K562 (cell line): ENCODE data around the gene FKBP8. TPM values are rescaled to one million over a fixed set of nuclear protein-coding genes. Genes with fewer than 3 reads are reported as not detected.
A peak's percentile ranks its signal among the peaks of the same experiment; 100 is the strongest.

Experiments
- ATF6 ChIP-seq: sonication (generic); formaldehyde crosslinking; IDR thresholded peaks from 2 replicates; pipeline ENCODE4 v1.4.0; 2020; ENCODE audit warnings: mild to moderate bottlenecking, missing genetic modification reagents
- BRF1 ChIP-seq: IDR thresholded peaks from 3 replicates; pipeline ENCODE4 v1.6.1; 2011; ENCODE audit warnings: borderline replicate concordance, mild to moderate bottlenecking; ENCODE audit not compliant: insufficient read length; ENCODE audit errors: extremely low read depth
- CBX3 ChIP-seq, 2 experiments: IDR thresholded peaks; 1 replicate in 1 of 2; 2 replicates in 1 of 2; pipeline ENCODE4 v1.6.1; 2012; ENCODE audit warnings: inconsistent platforms in 2 of 2, low read length in 2 of 2, borderline replicate concordance in 1 of 2, control low read depth in 1 of 2
- COPS2 ChIP-seq: fragments of 450-650 bp; conservative IDR thresholded peaks from 2 replicates; pipeline ENCODE4 v1.6.1; 2016; ENCODE audit warnings: mild to moderate bottlenecking, moderate library complexity
- ELF1 ChIP-seq: fragments of 200-800 bp; sonication (Bioruptor generic); IDR thresholded peaks from 2 replicates; pipeline ENCODE4 v1.6.1; 2016; ENCODE audit warnings: missing genetic modification characterization, missing compliant biosample characterization
- FOXP4 ChIP-seq: sonication (generic); formaldehyde crosslinking; IDR thresholded peaks from 2 replicates; pipeline ENCODE4 v1.8.0; 2022; ENCODE audit warnings: mild to moderate bottlenecking, missing genetic modification reagents, borderline replicate concordance
- GATA2 ChIP-seq: sonication (generic); formaldehyde crosslinking; IDR thresholded peaks from 2 replicates; pipeline ENCODE4 v1.4.0; 2020; ENCODE audit warnings: mild to moderate bottlenecking, missing genetic modification reagents
- GATAD2B ChIP-seq: fragments of 450-650 bp; IDR thresholded peaks from 2 replicates; pipeline ENCODE4 v1.6.1; 2017; ENCODE audit warnings: mild to moderate bottlenecking, borderline replicate concordance
- HNRNPUL1 ChIP-seq: fragments of 200-400 bp; formaldehyde crosslinking; IDR thresholded peaks from 2 replicates; pipeline ENCODE4 v1.6.1; 2017; ENCODE audit warnings: low read length
- JUNB ChIP-seq: fragments of 450-650 bp; formaldehyde crosslinking; conservative IDR thresholded peaks from 2 replicates; pipeline ENCODE4 v1.4.0; 2020; ENCODE audit warnings: mild to moderate bottlenecking
- MCM7 ChIP-seq, 2 experiments: fragments of 450-650 bp; IDR thresholded peaks; 2 replicates each; pipeline ENCODE4 v1.6.1; 2016 to 2018
- NCOA6 ChIP-seq: fragments of 450-650 bp; IDR thresholded peaks from 2 replicates; pipeline ENCODE4 v1.6.1; 2017; ENCODE audit warnings: mild to moderate bottlenecking
- NEUROD1 ChIP-seq: fragments of 150-350 bp; IDR thresholded peaks from 2 replicates; pipeline ENCODE4 v1.6.1; 2014; ENCODE audit warnings: borderline replicate concordance, low read length, low read depth; ENCODE audit not compliant: partially characterized antibody
- PURB ChIP-seq: sonication (generic); formaldehyde crosslinking; IDR thresholded peaks from 2 replicates; pipeline ENCODE4 v1.9.0; 2021; ENCODE audit warnings: low read depth, mild to moderate bottlenecking, missing genetic modification reagents
- SIRT6 ChIP-seq: IDR thresholded peaks from one replicate; pipeline ENCODE4 v1.6.1; 2012; ENCODE audit warnings: low read depth, mild to moderate bottlenecking, control low read depth, inconsistent platforms, low read length, moderate library complexity
- TGIF2 ChIP-seq: sonication (generic); formaldehyde crosslinking; IDR thresholded peaks from 2 replicates; pipeline ENCODE4 v1.8.1; 2022; ENCODE audit warnings: mild to moderate bottlenecking, missing genetic modification reagents, moderate library complexity
- U2AF2 ChIP-seq: fragments of 200-400 bp; formaldehyde crosslinking; optimal IDR thresholded peaks from 2 replicates; pipeline ENCODE3; 2017; ENCODE audit warnings: low read depth, mild to moderate bottlenecking, low read length
- ZKSCAN1 ChIP-seq: fragments of 150-350 bp; IDR thresholded peaks from 2 replicates; pipeline ENCODE4 v1.6.1; 2016; ENCODE audit warnings: low read depth, low read length
- ZNF133 ChIP-seq: fragments of 250-450 bp; sonication (Bioruptor Pico); IDR thresholded peaks from 2 replicates; pipeline ENCODE4 v1.4.0; 2020; ENCODE audit warnings: mild to moderate bottlenecking
- ZNF212 ChIP-seq: fragments of 450-650 bp; formaldehyde crosslinking; IDR thresholded peaks from 2 replicates; pipeline ENCODE4 v1.4.0; 2020; ENCODE audit warnings: mild to moderate bottlenecking
- ZNF277 ChIP-seq: fragments of 250-450 bp; sonication (Bioruptor Pico); IDR thresholded peaks from 2 replicates; pipeline ENCODE4 v1.8.0; 2022; ENCODE audit warnings: inconsistent platforms, mild to moderate bottlenecking, moderate library complexity, borderline replicate concordance
- ZNF280B ChIP-seq: fragments of 250-450 bp; sonication (Bioruptor Pico); IDR thresholded peaks from 2 replicates; pipeline ENCODE4 v1.5.1; 2021; ENCODE audit warnings: mild to moderate bottlenecking
- ZSCAN32 ChIP-seq: fragments of 450-650 bp; formaldehyde crosslinking; IDR thresholded peaks from 2 replicates; pipeline ENCODE4 v1.4.0; 2020; ENCODE audit warnings: mild to moderate bottlenecking, moderate library complexity
- polyA plus RNA-seq, 8 experiments: library from polyadenylated mRNA; depleted of rRNA in 4 of 8; stranded (reverse) in 5 of 8; unstranded in 3 of 8; fragments of >200 nt; fragmentation: Nextera tagmentation in 2 of 8; fragmentation: Illumina TruSeq in 1 of 8; extraction: Ambion mirVana in 2 of 8; extraction: Trizol in 1 of 8; gene quantifications; 2 replicates each; pipeline versions ENCODE4 v1.2.1 to v1.2.3, GENCODE V29; 2011 to 2014; ENCODE audit warnings: inconsistent platforms in 1 of 8, missing spikeins in 1 of 8
- total RNA-seq, 7 experiments: library from RNA; depleted of rRNA in 6 of 7; stranded (reverse); fragments of >200 nt in 6 of 7; fragmentation: Illumina TruSeq in 2 of 7; extraction: Trizol in 2 of 7; gene quantifications; 2 replicates each; pipeline versions ENCODE4 v1.2.1 to v1.2.3, GENCODE V29; 2011 to 2021; ENCODE audit warnings: low replicate concordance in 1 of 7

FKBP8 gene
- total and polyA plus RNA-seq, 9 of the 15 experiments (the other 6 are each of a cell fraction or from before 2014, with no cell fraction given) = 0.46 to 236 (median 104) TPM

- no peak for TF ChIP-seq GATAD2B
- TF ChIP-seq FOXP4 (CRISPR knock-in tag) = no peak
- TF ChIP-seq ZKSCAN1 = no peak
- no peak for TF ChIP-seq BRF1
- no peak for TF ChIP-seq ZNF133 (CRISPR knock-in tag)
- no peak for TF ChIP-seq COPS2
- TF ChIP-seq ZNF277 = no peak
- TF ChIP-seq ELF1 (tag) = peak; percentile 93
- no peak for TF ChIP-seq PURB (CRISPR knock-in tag)
- TF ChIP-seq ZSCAN32 (CRISPR knock-in tag) = no peak
- TF ChIP-seq ZNF280B (CRISPR knock-in tag) = no peak
- no peak for TF ChIP-seq TGIF2 (CRISPR knock-in tag)
- TF ChIP-seq ZNF212 (CRISPR knock-in tag) = no peak
- TF ChIP-seq SIRT6 = no peak
- TF ChIP-seq NCOA6 = no peak
- TF ChIP-seq MCM7 (IDR thresholded peaks at IDR 0.05) = no peak
- no peak for TF ChIP-seq GATA2 (CRISPR knock-in tag)
- peak; percentile 11 for TF ChIP-seq NEUROD1
- no peak for TF ChIP-seq JUNB
- no peak for TF ChIP-seq HNRNPUL1
- TF ChIP-seq U2AF2 = no peak
- 0 out of 3 replicates have a peak, but pooled peaks of 1 of the 2 experiments have one; percentile 39 for TF ChIP-seq CBX3 (IDR thresholded peaks at IDR 0.05; ENCODE audit: borderline replicate concordance in 1 of 2, low read length in 2 of 2)
- no peak for TF ChIP-seq ATF6
Observed at GRCh38 chr19:18522124-18522861, 21.1 kb downstream of the FKBP8 start (continued).
